ENCODE data around the gene SLC25A23.

Gene SLC25A23

DNA sequence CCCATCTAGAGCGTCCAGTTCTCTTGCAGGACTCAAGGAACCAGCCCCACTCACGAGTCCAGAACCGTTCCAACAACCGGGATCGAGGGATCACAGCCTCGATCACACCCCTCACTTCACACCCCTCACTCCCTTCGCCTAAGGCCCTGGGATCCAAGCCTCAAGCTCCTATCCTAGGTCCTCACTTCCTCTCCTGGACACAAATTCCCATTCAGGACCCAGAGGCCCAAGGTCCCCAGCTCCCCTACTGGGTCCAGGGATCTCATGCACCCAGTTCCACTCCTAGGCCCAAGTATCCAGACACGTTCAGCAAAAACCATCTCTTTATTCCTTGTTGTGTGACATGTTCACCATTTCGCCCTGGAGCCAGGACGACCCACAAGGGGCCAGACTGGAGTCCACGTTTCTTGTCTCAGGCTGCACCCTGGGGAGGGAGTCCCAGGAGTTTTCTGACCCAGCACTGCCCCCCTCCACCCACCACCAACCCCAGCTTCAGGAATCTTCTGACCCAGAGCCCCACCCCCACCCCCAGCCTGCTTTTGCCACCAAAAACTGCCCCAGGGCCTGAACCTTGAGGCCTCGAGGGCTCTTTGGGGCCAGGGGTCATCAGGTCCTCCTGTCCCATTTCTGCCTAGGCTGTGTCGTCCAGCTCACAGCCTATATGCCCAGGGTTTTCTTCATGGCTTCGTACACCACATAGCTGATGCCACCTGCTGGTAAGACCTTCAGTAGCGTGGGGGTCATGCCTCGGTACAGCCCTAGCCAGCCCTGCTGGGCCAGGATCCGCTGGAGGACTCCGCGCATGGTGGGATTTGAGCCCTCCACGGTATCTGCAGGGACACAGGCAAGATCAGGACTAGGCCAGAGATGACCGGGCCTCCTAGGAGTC, 33.6 kb downstream of the SLC25A23 start:
- in situ Hi-C loops (cut with MboI; ENCODE audit: low sequenced_read_pairs): no loop called here

GRCh38 chr19:6424939-6425731, 34.5 kb downstream of the SLC25A23 start:
- in situ Hi-C loops (cut with MboI; ENCODE audit: low sequenced_read_pairs): no loop called here

- in situ Hi-C loops (cut with MboI; ENCODE audit: low sequenced_read_pairs): no loop called here
Observed at GRCh38 chr19:6424195-6424938, 35.2 kb downstream of the SLC25A23 start, which contains the start of gene KHSRP. TSS of gene KHSRP (minus strand) at chr19:6424811. CDS start at chr19:6424701, 110 bp downstream.

- in situ Hi-C loops (cut with MboI; ENCODE audit: low sequenced_read_pairs): no loop called here
Observed at GRCh38 chr19:6423499-6424194, 35.9 kb downstream of the SLC25A23 start.

DNA sequence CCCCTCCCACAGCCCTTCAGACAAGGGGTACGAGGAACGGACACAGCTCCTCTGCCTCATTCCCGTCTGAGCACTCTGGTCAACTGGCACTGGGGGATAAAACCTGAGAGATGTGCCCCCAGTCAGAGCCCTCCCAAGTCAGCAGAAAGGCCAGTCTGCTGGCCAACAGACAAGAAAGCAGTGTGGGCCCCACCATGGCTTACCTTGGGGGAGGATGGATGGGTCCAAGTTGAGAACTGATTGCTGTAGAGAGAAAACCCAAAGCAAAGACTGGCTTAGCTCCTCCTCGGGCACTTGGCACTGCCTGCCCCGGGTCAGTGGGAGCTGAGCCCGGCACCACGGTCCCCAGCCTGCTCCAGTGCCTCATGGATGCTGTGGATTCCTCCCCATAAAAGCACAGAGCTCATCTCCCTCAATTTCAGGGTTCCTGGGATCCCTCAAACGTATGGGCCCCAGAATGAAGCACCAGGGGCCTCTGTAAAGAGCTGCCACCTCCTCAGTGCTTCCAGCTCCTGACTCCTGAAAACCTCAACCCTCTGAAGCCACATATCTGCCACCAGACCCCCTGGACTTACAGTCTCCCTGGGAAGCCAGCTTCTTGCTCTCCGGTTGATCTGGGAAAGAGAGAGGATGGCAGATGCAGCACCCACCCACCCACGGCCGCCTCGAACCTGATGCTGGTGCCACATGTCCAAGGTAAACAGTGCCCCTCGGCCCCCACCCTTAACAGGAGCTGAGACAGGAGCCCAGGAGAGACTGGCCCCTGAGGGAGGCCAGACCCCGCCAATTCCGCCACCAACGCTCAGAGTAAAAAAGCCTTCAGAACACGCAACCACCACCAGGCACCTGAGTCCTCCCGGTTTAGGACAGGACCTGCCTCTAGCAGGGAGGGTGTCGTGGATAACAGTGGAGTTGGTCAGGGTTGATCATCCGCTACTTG, 38.2 kb downstream of the SLC25A23 start:
- in situ Hi-C loops (cut with MboI; ENCODE audit: low sequenced_read_pairs): no loop called here

DNA sequence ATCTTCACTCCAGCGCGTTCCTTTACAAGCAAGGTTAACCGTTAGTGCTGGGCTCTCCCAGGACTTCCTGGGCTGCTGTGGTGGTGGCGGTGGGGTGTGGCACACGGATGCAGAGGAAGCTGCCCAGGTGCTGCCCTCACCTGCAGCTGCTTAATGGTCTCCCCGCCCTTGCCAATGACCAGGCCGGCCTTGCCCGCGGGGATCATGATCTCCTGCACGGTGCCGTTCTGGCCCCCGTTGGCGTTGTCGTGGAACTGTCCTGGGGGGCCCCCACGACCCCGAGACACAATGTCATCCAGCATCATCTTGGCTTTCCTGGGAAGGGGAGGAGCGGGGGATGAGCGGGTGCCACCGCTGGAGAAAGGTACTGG, 41.0 kb downstream of the SLC25A23 start:
- in situ Hi-C loops (cut with MboI; ENCODE audit: low sequenced_read_pairs): no loop called here

- in situ Hi-C loops (cut with MboI; ENCODE audit: low sequenced_read_pairs): no loop called here
Observed at GRCh38 chr19:6417713-6418561, 41.7 kb downstream of the SLC25A23 start.

DNA sequence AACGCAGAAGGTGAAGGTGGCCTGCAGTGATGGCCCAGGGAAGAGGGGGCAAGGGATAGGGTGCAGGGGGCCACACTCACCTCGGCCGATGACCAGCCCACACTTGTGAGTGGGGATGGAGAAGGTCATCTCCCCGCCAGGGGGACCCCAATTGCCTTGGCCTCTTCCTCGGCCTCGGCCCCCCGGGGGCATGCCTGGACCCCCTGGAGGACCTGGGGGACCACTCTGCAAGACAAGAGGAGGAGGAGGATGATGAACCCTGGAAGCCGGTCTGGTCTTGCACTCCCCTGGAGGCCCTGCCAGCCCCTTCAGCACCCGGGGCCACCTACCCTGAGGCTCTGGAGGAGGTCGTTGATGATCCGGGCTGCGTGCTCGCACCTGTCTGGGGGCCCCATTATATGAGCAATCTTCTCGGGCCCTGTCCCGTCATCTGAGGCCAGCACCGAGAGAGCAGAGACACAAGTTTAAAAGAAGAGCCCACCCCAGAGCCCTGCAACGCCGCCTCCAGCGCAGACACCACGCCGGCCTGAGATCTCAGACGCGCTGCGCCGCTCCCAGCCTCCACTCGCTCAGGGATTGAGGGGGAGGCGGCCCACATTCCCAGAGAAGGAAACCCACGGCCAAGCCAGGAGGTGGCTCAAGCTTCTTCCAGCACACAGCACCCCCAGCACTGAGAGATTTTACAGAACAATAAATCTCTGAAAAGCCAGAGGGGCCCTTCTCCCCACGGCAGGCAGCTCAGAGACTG, 42.8 kb downstream of the SLC25A23 start:
- in situ Hi-C loops (cut with MboI; ENCODE audit: low sequenced_read_pairs): no loop called here

DNA sequence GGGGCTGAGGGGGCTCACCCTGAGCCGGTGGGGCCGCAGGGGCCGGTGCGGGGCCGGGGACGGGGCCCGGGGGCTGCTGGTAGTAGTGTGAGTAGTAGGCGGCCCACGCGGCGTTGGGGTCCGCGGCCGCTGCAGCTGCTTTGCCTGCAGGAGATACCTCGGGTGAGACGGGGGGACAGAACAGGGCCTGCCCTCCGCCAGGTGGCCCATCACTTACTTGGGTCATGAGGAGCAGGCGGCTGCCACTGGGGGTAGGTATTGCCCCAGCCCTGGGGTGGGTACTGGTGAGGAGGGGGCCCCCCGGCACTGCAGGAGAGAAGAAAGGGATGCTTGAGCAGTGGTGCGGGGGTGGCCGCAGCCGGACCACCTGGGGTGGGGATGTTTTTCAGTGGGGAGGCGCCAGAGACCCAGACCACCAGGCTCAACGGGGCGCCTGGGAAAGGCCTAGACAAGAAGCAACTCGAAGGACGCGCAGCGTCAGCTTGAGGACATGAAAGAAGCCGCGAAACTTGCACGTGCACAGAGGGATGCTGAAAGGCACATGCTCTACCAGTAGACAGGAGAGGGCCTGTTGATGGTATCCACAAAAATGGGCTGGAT, 43.9 kb downstream of the SLC25A23 start:
- in situ Hi-C loops (cut with MboI; ENCODE audit: low sequenced_read_pairs): no loop called here

GRCh38 chr19:6414793-6415590, 44.6 kb downstream of the SLC25A23 start:
- in situ Hi-C loops (cut with MboI; ENCODE audit: low sequenced_read_pairs): no loop called here

DNA sequence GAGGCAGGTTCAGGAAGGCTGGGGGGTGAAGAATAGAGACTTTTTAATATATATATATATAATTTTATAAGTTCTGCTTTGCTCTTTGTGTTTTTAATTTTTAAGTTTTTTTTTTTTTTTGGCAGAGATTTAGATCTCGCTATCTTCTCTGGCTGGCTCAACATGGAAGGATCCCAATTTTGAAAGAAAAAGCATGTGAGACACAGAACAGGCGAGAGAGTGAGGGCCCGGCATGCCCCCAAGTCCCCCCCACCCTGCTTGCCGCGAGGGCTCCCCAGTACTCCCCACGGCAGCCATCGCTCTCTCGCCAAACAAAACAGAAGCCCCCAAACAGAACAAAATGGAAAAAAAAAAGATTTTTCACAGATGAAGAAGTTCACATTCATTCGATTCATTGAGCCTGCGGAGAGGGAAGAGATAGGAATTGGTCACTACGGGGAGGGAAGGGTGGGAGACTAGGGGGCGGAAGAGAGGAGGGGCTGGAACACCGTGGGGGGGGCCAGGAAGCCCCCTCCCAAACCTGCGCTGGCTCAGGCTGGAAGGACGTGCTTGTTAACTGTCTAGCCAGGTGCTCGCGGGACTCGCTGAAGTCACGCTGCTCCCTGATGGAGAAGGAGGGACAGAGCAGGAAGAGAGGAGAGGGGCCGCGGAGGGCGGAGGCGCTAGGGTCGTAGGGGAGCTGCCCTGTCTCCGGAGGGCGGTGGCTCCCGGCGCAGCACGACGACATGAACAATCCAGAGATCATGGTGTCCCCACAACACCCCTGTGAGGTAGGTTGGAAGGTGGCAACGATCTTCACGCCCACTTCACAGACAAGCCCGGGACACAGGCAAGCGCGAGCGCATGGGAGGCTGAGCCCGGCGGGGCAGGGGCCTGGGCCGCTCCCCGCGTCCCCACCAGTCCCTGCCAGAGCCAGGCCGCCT, 45.6 kb downstream of the SLC25A23 start:
- in situ Hi-C loops (cut with MboI; ENCODE audit: low sequenced_read_pairs): no loop called here

DNA sequence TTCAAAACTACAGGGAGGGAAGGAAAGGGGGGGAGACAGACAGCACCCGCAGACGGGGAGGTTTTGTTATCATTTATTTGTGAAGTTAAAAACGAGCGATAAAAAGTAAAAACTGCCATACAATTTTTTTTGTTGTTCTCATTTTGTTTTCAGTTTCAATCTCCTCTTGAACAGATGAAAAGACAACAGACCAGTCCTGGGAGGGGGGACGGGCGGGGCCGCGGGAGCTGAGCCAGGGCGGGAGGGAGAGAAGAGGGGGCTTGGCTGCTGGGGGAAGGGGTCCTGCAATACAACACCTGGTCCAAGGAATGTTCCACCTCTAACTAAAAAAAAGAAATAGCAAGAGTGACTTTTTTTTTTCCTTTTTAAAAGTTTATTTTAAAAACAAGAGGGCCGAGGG, 46.3 kb downstream of the SLC25A23 start:
- in situ Hi-C loops (cut with MboI; ENCODE audit: low sequenced_read_pairs): no loop called here

GRCh38 chr19:6412447-6413091, 47.0 kb downstream of the SLC25A23 start:
- in situ Hi-C loops (cut with MboI; ENCODE audit: low sequenced_read_pairs): no loop called here

GRCh38 chr19:6412061-6412446, 47.5 kb downstream of the SLC25A23 start:
- in situ Hi-C loops (cut with MboI; ENCODE audit: low sequenced_read_pairs): no loop called here

DNA sequence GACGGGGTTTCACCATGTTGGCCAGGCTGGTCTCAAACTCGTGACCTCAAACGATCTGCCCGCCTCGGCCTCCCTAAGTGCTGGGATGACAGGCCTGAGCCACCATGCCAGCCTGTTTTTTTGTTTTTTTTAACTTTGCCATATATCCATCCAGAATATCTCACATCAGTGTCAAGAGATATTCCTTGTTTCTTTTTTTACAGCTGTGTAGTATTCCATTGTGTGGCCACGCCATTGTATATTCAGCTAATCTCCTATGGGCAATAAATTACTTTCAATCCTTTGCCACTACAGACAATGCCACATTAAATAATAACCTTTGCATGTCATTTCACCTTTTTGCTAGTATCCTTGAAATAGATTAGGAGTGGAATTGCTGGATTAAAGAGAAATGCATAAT, 50.2 kb downstream of the SLC25A23 start:
- in situ Hi-C loops (cut with MboI; ENCODE audit: low sequenced_read_pairs): no loop called here

Measured in hTERT RPE-1 (cell line).